Measurements from ENCODE around the gene CCDC146. TPM values are rescaled to one million over a fixed set of nuclear protein-coding genes. Genes with fewer than 3 reads are reported as not detected.

Gene CCDC146
- total and polyA plus RNA-seq, 2 of the 13 experiments (the other 11 are each of a cell fraction or from before 2014, with no cell fraction given) = 2.4 to 4.1 TPM

DNA sequence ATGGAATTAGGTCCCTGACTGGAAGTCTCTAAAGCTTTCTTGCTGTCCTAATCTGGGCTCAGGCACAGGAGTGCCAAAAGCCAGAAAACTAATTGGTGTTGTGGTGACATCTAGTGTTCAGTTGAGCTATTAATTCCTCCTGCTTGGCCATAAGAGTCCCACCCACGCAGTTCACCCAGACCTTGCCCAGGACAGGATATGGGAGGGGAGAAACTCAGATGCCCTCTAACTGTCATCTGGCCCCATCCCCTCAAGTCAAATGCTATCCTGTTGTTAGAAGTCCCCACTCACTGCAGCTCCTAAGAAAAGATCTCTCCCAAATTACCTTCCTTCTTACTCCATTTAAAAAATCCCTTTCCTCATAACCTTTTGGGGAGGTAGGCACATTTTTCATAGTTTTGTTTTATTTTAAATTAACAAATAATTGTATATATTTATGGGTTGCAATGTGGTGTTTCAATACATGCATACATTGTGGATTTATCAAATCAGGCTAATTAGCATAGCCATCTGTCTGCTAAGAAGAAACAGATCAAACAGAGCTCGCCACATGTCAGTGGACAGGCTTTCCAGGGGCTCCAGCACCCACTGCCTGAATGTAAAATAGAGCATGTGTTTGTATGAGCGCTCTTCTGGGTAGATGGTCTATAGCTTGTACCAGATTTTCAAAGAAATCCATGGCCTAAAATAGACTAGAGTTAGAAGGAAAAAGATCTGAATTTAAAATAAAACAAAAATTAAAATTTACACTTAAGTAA, 209.7 kb downstream of the CCDC146 start (continued):
- TF ChIP-seq, protein P1, sequence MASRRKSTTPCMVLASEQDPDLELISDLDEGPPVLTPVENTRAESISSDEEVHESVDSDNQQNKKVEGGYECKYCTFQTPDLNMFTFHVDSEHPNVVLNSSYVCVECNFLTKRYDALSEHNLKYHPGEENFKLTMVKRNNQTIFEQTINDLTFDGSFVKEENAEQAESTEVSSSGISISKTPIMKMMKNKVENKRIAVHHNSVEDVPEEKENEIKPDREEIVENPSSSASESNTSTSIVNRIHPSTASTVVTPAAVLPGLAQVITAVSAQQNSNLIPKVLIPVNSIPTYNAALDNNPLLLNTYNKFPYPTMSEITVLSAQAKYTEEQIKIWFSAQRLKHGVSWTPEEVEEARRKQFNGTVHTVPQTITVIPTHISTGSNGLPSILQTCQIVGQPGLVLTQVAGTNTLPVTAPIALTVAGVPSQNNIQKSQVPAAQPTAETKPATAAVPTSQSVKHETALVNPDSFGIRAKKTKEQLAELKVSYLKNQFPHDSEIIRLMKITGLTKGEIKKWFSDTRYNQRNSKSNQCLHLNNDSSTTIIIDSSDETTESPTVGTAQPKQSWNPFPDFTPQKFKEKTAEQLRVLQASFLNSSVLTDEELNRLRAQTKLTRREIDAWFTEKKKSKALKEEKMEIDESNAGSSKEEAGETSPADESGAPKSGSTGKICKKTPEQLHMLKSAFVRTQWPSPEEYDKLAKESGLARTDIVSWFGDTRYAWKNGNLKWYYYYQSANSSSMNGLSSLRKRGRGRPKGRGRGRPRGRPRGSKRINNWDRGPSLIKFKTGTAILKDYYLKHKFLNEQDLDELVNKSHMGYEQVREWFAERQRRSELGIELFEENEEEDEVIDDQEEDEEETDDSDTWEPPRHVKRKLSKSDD (CRISPR knock-in tag; IDR thresholded peaks at IDR 0.05; ENCODE audit: low read depth) = no peak
- TF ChIP-seq, protein P2, sequence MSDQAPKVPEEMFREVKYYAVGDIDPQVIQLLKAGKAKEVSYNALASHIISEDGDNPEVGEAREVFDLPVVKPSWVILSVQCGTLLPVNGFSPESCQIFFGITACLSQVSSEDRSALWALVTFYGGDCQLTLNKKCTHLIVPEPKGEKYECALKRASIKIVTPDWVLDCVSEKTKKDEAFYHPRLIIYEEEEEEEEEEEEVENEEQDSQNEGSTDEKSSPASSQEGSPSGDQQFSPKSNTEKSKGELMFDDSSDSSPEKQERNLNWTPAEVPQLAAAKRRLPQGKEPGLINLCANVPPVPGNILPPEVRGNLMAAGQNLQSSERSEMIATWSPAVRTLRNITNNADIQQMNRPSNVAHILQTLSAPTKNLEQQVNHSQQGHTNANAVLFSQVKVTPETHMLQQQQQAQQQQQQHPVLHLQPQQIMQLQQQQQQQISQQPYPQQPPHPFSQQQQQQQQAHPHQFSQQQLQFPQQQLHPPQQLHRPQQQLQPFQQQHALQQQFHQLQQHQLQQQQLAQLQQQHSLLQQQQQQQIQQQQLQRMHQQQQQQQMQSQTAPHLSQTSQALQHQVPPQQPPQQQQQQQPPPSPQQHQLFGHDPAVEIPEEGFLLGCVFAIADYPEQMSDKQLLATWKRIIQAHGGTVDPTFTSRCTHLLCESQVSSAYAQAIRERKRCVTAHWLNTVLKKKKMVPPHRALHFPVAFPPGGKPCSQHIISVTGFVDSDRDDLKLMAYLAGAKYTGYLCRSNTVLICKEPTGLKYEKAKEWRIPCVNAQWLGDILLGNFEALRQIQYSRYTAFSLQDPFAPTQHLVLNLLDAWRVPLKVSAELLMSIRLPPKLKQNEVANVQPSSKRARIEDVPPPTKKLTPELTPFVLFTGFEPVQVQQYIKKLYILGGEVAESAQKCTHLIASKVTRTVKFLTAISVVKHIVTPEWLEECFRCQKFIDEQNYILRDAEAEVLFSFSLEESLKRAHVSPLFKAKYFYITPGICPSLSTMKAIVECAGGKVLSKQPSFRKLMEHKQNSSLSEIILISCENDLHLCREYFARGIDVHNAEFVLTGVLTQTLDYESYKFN (CRISPR knock-in tag; conservative IDR thresholded peaks at IDR 0.05) = no peak
- TF ChIP-seq NFKBIZ (CRISPR knock-in tag; IDR thresholded peaks at IDR 0.05) (no peak), ZNF546 (CRISPR knock-in tag; conservative IDR thresholded peaks at IDR 0.05) (no peak), POLR2A (IDR thresholded peaks at IDR 0.05; ENCODE audit: insufficient read depth in 1 of 2, low read depth in 2 of 2, low read length in 2 of 2) (no peak), STAG1 (CRISPR knock-in tag; IDR thresholded peaks at IDR 0.05) (peak; percentile 75), ZNF20 (CRISPR knock-in tag; IDR thresholded peaks at IDR 0.05) (no peak), ZNF24 (IDR thresholded peaks at IDR 0.05) (no peak), ZNF724P (CRISPR knock-in tag; IDR thresholded peaks at IDR 0.05; ENCODE audit: borderline replicate concordance) (no peak), ZC3H13 (CRISPR knock-in tag; IDR thresholded peaks at IDR 0.05) (no peak), SMC3 (IDR thresholded peaks at IDR 0.05; ENCODE audit: low read length) (peak; percentile 57), GABPA (IDR thresholded peaks at IDR 0.05; ENCODE audit: low read depth, low read length) (no peak), GABPA (CRISPR knock-in tag; IDR thresholded peaks at IDR 0.05; ENCODE audit: low read depth) (no peak), ZNF777 (CRISPR knock-in tag; IDR thresholded peaks at IDR 0.05) (no peak), HNF4A (CRISPR knock-in tag; IDR thresholded peaks at IDR 0.05) (no peak), HNF4G (IDR thresholded peaks at IDR 0.05; ENCODE audit: borderline replicate concordance, low read depth, low read length) (no peak), HNF4G (CRISPR knock-in tag; IDR thresholded peaks at IDR 0.05; ENCODE audit: borderline replicate concordance, low read depth) (no peak), SIN3A (IDR thresholded peaks at IDR 0.05; ENCODE audit: borderline replicate concordance, low read depth, low read length) (no peak), TAF15 (IDR thresholded peaks at IDR 0.05; ENCODE audit: low read depth, low read length, poor library complexity, severe bottlenecking) (no peak), MIER3 (CRISPR knock-in tag; IDR thresholded peaks at IDR 0.05; ENCODE audit: borderline replicate concordance) (no peak), SP140L (CRISPR knock-in tag; IDR thresholded peaks at IDR 0.05; ENCODE audit: borderline replicate concordance) (no peak)
- TF ChIP-seq, protein P3, sequence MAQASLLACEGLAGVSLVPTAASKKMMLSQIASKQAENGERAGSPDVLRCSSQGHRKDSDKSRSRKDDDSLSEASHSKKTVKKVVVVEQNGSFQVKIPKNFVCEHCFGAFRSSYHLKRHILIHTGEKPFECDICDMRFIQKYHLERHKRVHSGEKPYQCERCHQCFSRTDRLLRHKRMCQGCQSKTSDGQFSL (CRISPR knock-in tag; IDR thresholded peaks at IDR 0.05) = no peak
- TF ChIP-seq, protein P4, sequence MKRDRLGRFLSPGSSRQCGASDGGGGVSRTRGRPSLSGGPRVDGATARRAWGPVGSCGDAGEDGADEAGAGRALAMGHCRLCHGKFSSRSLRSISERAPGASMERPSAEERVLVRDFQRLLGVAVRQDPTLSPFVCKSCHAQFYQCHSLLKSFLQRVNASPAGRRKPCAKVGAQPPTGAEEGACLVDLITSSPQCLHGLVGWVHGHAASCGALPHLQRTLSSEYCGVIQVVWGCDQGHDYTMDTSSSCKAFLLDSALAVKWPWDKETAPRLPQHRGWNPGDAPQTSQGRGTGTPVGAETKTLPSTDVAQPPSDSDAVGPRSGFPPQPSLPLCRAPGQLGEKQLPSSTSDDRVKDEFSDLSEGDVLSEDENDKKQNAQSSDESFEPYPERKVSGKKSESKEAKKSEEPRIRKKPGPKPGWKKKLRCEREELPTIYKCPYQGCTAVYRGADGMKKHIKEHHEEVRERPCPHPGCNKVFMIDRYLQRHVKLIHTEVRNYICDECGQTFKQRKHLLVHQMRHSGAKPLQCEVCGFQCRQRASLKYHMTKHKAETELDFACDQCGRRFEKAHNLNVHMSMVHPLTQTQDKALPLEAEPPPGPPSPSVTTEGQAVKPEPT (CRISPR knock-in tag; IDR thresholded peaks at IDR 0.05; ENCODE audit: low read depth) = no peak
